OCI-M2 (cell line): Measurements from ENCODE around the gene HOXB7.

Experiments used
- DNase-seq: peaks from one replicate; lab custom pipeline; 2025; ENCODE audit not compliant: unreplicated experiment; lab: John Stamatoyannopoulos, UW

Gene HOXB7

DNA sequence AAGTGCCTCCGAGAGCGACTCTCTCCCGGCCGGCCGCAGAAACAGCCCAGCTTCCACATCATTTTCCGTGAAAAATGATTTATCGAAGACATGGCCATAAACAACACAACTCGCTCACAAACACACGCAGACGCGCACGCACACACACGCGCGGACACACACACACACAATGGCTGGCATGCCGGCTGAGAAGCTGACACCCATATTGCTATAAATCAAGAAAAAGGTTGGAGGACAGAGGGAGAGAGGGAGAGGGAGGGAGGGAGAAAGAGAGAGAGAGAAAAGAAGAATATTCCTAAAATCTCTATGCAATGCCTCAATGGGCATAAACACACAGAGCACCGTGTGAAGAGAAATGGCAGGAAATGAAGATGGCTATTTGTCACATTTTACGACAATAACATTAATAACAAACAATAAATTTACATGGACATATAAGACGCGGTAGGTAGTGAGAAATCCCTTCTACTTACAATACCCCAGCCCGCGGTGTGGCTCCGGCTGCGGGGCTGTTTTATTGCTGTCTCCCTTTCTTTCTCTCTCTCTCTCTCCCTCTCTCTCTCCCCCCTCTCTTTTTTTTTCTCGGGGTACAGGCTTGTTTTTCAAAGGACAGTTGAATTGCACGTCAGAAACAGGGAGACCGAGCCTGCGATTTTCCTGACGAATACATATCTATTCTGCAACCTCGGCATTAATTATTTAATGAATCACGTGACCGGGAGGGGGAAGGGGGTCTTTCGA, 42.1 kb downstream of the HOXB7 start:
- no peak for DNase-seq

GRCh38 chr17:48567646-48568354, 43.0 kb downstream of the HOXB7 start:
- DNase-seq, result no peak

DNA sequence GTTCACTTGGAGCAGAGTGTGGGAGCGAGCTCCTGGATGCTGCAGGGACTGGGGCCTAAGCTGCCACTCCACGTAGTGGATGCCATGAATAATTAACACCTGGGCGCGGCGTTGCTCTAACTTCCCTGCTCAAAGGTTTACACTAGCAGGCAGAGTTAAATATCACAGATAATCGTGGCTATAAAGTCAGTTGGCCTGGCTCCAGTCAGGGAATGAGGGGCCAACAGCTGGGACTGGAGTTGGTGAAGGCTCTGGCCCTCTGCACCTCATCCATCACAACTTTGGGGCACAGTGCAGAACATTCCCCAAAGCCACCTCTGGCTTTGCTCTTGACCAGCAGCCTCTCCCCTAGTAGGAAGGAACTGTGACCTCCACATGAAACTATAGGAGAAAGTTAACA, 43.6 kb downstream of the HOXB7 start:
- no peak for DNase-seq

GRCh38 chr17:48566717-48567116, 44.1 kb downstream of the HOXB7 start:
- no peak for DNase-seq

- DNase-seq, result no peak
These were observed 44.7 kb downstream of the HOXB7 start for GRCh38 chr17:48565925-48566710.

- DNase-seq, result no peak
These were observed 45.7 kb downstream of the HOXB7 start for GRCh38 chr17:48565022-48565554.

- DNase-seq, result no peak
These were observed 46.4 kb downstream of the HOXB7 start for GRCh38 chr17:48564188-48565021.

DNA sequence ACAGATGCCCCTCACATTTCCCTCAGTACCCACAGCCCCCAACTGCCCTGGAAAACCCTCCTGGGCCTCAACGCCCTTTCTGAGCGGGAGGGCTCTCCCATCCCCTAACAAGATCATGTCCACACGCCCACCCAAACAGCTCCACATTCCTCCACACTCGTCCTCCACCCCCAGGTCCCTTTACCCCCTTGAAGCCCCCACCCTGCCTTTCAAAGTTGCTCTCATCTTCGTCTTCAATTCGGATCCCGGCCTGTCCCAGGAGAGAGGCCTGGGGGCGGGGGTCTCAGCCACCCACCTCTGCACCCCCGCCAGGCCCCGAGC, 47.0 kb downstream of the HOXB7 start:
- DNase-seq, result no peak

DNA sequence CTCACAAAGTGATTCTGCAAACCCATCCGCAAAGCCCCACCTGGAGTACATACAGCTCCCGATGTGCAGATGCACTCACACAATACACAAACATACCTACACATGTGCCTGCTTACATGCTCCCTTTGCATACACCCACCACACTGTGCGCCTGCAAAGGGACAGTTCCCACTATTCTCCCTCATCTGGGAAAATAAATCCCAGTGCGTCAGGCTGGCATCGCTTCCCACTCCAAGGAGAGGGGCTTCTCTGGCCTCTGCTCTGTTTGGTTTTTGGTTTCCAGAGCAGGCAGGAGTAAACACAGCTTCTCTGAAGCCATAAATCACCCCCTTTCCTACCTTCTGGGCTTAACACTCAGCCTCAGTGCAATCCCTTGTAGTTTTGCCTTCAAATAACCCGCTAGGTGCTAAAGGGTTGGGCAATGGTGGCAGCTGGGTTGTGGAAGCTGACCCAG, 47.4 kb downstream of the HOXB7 start:
- no peak for DNase-seq

DNA sequence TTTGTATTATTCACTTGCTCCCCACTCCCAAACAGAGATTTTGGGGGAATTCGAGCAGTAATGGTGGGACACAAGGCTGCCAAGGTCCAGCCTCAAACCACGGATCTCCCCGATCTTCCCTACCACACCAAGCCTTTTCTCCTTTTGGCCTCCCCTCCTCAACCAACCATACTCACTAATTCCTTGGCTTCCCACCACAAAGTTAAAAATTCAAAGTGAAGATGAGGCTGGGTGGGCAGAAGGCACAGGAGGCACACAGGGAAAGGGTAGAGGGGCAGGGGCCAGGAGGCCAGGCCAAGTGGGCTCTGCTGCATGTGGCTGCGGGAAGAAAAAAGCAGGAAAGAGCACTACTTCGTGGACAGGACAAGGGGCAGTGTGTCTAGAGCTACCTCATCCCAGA, 47.9 kb downstream of the HOXB7 start:
- no peak for DNase-seq

GRCh38 chr17:48561884-48562810, 48.7 kb downstream of the HOXB7 start:
- DNase-seq, result no peak

GRCh38 chr17:48559840-48560817, 50.7 kb downstream of the HOXB7 start:
- no peak for DNase-seq

GRCh38 chr17:48559122-48559839, 51.5 kb downstream of the HOXB7 start:
- no peak for DNase-seq

GRCh38 chr17:48558831-48559121, 52.0 kb downstream of the HOXB7 start:
- DNase-seq, result no peak

DNA sequence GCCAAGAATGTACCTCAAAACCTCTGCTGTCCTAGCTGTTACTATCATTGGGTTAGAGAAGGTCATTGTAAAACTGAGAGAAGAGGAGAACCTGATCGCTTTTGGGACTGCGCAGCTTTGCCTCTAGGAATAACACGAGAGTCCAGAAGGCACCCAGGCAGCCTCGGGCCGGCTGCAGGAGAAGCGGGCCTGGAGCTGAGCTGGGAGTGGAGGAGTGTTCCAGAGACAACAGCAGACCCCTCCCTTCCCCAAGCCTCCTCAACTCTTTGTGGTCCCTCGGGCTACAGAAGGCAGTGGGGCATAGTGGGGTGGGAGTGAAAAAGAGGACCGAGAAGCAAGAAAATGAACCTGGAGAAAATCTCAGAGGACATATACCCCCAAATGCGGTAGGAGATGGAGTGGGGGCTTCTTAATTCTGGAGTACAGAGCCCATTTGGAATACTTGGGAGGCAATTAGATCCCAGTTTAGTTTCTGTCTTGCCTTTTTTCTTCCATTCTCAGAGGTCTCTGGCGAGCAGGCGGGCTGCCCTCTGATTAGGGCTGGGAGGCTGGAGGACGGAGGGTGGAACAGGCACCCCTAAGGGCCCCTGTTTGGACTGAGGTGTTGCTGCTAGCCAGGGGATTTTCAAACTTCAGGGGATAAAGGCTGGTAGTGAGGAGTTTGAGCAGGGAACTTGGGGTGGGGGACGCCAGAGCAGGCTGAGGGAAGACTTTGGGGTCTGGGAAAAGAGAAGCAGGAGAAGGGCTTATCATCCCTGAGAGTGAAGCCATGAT, 52.6 kb downstream of the HOXB7 start:
- DNase-seq, result no peak
